Measurements from ENCODE around the gene UBALD2. TPM values are rescaled to one million over a fixed set of nuclear protein-coding genes. Genes with fewer than 3 reads are reported as not detected.

Gene UBALD2
- total RNA-seq, 1 experiment from 2014 or later: 30.3 TPM

DNA sequence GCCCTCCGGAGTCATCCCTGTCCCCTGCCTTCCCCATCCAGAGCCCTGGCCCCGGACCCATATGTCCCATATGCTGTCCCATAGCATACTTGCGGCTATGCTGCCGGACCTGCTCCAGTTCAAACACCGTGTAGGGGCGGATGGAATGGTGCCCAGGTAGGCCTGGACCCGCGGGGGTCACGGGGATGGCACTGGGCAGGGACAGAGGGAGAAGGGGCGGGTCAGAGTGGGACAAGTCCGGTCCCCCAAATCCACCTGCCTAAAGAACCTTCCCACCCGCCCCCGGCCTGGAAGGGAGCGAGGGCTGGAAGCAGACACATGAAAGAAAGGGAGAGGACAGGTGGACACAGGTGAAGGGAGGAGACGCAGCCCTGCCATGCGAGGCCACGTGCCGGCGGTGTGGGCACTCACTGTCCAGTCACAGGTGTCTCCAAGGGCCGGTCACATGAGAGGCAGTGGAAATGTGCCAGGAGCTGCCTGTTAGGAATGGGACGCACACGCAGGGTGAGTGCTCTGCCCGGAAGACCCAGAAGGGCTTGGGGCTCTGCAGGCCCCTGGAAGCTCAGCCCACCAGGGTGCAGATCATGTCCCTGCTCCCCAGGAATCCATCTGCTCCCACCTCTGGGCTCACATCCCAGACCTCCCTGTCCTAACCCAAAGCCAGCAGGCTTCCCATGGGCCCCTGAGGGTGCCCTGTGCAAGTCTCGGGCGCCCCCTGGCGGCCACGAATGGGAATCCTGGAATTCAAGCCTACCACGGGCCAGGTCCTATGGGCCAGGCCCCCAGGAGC is 14.0 kb downstream of the UBALD2 start (continued):
- TF ChIP-seq, protein P1, sequence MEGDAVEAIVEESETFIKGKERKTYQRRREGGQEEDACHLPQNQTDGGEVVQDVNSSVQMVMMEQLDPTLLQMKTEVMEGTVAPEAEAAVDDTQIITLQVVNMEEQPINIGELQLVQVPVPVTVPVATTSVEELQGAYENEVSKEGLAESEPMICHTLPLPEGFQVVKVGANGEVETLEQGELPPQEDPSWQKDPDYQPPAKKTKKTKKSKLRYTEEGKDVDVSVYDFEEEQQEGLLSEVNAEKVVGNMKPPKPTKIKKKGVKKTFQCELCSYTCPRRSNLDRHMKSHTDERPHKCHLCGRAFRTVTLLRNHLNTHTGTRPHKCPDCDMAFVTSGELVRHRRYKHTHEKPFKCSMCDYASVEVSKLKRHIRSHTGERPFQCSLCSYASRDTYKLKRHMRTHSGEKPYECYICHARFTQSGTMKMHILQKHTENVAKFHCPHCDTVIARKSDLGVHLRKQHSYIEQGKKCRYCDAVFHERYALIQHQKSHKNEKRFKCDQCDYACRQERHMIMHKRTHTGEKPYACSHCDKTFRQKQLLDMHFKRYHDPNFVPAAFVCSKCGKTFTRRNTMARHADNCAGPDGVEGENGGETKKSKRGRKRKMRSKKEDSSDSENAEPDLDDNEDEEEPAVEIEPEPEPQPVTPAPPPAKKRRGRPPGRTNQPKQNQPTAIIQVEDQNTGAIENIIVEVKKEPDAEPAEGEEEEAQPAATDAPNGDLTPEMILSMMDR (IDR thresholded peaks at IDR 0.05): peak; percentile 96
- TF ChIP-seq, protein P2, sequence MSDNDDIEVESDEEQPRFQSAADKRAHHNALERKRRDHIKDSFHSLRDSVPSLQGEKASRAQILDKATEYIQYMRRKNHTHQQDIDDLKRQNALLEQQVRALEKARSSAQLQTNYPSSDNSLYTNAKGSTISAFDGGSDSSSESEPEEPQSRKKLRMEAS (CRISPR knock-in tag; IDR thresholded peaks at IDR 0.05): 0 out of 2 replicates have a peak, but pooled peaks have one; percentile 27
- no peak for TF ChIP-seq FOXP1 (CRISPR knock-in tag; IDR thresholded peaks at IDR 0.05; ENCODE audit: borderline replicate concordance)
- peak; percentile 74 for TF ChIP-seq ZNF423 (CRISPR knock-in tag; IDR thresholded peaks at IDR 0.05)
- TF ChIP-seq, protein P3, sequence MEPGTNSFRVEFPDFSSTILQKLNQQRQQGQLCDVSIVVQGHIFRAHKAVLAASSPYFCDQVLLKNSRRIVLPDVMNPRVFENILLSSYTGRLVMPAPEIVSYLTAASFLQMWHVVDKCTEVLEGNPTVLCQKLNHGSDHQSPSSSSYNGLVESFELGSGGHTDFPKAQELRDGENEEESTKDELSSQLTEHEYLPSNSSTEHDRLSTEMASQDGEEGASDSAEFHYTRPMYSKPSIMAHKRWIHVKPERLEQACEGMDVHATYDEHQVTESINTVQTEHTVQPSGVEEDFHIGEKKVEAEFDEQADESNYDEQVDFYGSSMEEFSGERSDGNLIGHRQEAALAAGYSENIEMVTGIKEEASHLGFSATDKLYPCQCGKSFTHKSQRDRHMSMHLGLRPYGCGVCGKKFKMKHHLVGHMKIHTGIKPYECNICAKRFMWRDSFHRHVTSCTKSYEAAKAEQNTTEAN (CRISPR knock-in tag; IDR thresholded peaks at IDR 0.05): no peak

DNA sequence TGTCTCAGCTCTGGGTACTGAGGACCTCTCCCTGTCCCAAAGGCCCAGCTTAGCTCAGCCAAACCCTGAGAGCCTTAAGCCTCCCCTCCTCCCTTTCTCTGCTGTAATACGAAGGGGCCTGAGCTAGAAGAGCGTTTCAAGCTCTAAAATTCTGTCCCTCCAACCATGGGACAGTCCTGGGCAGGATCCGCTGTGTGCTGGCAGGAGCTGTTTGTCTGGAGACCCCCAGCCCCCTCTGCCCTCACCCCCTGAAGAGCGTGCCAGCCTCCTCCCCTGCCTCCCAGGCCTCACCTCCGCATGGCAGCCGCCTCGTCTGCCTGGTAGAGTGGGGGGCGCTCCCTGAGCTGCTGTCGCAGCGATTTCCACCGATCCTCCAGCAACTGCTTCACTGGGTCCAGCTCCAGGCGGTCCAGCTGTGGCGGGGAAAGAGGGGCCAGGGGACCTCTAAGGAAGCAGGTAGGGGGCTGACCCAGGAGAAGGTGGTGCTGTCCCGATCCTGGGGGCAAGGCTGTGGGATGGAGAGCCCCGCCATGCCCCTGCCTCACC is 14.7 kb downstream of the UBALD2 start:
- TF ChIP-seq ELF4 (CRISPR knock-in tag; IDR thresholded peaks at IDR 0.05; ENCODE audit: low read depth) (no peak), ESRRA (CRISPR knock-in tag; IDR thresholded peaks at IDR 0.05; ENCODE audit: borderline replicate concordance) (no peak), HMGA2 (CRISPR knock-in tag; IDR thresholded peaks at IDR 0.05) (no peak), ZNF219 (CRISPR knock-in tag; IDR thresholded peaks at IDR 0.05; ENCODE audit: borderline replicate concordance) (no peak)
- TF ChIP-seq, protein P1 (IDR thresholded peaks at IDR 0.05): 0 out of 2 replicates have a peak, but pooled peaks have one; percentile 8
- TF ChIP-seq, protein P4, sequence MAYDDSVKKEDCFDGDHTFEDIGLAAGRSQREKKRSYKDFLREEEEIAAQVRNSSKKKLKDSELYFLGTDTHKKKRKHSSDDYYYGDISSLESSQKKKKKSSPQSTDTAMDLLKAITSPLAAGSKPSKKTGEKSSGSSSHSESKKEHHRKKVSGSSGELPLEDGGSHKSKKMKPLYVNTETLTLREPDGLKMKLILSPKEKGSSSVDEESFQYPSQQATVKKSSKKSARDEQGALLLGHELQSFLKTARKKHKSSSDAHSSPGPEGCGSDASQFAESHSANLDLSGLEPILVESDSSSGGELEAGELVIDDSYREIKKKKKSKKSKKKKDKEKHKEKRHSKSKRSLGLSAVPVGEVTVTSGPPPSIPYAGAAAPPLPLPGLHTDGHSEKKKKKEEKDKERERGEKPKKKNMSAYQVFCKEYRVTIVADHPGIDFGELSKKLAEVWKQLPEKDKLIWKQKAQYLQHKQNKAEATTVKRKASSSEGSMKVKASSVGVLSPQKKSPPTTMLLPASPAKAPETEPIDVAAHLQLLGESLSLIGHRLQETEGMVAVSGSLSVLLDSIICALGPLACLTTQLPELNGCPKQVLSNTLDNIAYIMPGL (CRISPR knock-in tag; IDR thresholded peaks at IDR 0.05): no peak
- no peak for DNase-seq (ENCODE audit: low spot score)
- H3K4me3 Mint-ChIP-seq: no peak overlapping the region
- no peaks in the 10 kb centered on the region for H3K36me3 Mint-ChIP-seq
- H3K4me1 Mint-ChIP-seq: no peaks in the 10 kb centered on the region
- ATAC-seq: no peak
- H3K9me3 Mint-ChIP-seq: no peaks in the 10 kb centered on the region
- ChIA-PET CTCF (interaction anchor here (0.5 to 4.9 kb wide), 104 partner anchors 9 to 435 kb away, joined by 3 to 120 read pairs (median 5); partner anchors contain the start of genes ACOX1, CDK3, EXOC7 and FBF1), POLR2A (interaction anchor here (0.5 to 1.3 kb wide), 4 partner anchors 13 to 158 kb away, joined by 3 read pairs; no protein-coding TSS in a partner anchor)
- H3K27ac Mint-ChIP-seq: no peak overlapping the region
- H3K27me3 Mint-ChIP-seq (ENCODE audit: low read depth): no peaks in the 10 kb centered on the region

DNA sequence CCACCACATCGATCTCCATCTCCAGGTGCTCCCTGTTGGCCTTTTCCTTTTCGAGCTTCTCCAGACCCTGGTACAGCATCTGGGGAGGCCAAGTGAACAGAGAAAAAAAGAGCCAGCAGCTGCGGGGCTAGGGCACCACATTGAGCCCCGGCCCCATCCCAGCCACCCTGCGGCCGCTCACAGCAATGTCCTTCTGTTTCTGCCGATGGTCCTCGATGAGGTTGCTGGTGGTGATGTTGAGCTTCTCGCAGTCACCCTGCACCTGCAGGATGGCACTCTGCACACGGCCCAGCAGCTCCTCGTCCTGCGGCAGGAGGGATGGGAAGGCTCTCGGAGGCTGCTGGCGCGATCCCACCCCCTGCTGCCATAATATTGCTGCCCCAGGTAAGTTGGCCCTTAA is 15.5 kb downstream of the UBALD2 start:
- no peaks in the 10 kb centered on the region for H3K4me1 Mint-ChIP-seq
- H3K9me3 Mint-ChIP-seq: no peaks in the 10 kb centered on the region
- no peak overlapping the region for H3K4me3 Mint-ChIP-seq
- H3K36me3 Mint-ChIP-seq: no peaks in the 10 kb centered on the region
- ATAC-seq (no peak), DNase-seq (ENCODE audit: low spot score) (no peak)
- no peaks in the 10 kb centered on the region for H3K27me3 Mint-ChIP-seq (ENCODE audit: low read depth)
- no peak overlapping the region for H3K27ac Mint-ChIP-seq
- ChIA-PET CTCF (interaction anchor here (1.1 to 4.9 kb wide), 19 partner anchors 12 to 302 kb away, joined by 3 to 120 read pairs (median 19); partner anchors contain the start of genes ACOX1, CDK3, EXOC7 and TEN1), POLR2A (no interaction called here)
- TF ChIP-seq NFE2L1 (CRISPR knock-in tag; IDR thresholded peaks at IDR 0.05) (no peak), RORB (CRISPR knock-in tag; IDR thresholded peaks at IDR 0.05) (no peak), CBFB (CRISPR knock-in tag; IDR thresholded peaks at IDR 0.05; ENCODE audit: low read depth) (no peak), ZNF423 (CRISPR knock-in tag; IDR thresholded peaks at IDR 0.05) (no peak), HMGA2 (CRISPR knock-in tag; IDR thresholded peaks at IDR 0.05) (no peak), NR1H2 (CRISPR knock-in tag; IDR thresholded peaks at IDR 0.05) (no peak)
- TF ChIP-seq, protein P5, sequence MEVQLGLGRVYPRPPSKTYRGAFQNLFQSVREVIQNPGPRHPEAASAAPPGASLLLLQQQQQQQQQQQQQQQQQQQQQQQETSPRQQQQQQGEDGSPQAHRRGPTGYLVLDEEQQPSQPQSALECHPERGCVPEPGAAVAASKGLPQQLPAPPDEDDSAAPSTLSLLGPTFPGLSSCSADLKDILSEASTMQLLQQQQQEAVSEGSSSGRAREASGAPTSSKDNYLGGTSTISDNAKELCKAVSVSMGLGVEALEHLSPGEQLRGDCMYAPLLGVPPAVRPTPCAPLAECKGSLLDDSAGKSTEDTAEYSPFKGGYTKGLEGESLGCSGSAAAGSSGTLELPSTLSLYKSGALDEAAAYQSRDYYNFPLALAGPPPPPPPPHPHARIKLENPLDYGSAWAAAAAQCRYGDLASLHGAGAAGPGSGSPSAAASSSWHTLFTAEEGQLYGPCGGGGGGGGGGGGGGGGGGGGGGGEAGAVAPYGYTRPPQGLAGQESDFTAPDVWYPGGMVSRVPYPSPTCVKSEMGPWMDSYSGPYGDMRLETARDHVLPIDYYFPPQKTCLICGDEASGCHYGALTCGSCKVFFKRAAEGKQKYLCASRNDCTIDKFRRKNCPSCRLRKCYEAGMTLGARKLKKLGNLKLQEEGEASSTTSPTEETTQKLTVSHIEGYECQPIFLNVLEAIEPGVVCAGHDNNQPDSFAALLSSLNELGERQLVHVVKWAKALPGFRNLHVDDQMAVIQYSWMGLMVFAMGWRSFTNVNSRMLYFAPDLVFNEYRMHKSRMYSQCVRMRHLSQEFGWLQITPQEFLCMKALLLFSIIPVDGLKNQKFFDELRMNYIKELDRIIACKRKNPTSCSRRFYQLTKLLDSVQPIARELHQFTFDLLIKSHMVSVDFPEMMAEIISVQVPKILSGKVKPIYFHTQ (CRISPR knock-in tag; IDR thresholded peaks at IDR 0.05): no peak
- TF ChIP-seq, protein P6, sequence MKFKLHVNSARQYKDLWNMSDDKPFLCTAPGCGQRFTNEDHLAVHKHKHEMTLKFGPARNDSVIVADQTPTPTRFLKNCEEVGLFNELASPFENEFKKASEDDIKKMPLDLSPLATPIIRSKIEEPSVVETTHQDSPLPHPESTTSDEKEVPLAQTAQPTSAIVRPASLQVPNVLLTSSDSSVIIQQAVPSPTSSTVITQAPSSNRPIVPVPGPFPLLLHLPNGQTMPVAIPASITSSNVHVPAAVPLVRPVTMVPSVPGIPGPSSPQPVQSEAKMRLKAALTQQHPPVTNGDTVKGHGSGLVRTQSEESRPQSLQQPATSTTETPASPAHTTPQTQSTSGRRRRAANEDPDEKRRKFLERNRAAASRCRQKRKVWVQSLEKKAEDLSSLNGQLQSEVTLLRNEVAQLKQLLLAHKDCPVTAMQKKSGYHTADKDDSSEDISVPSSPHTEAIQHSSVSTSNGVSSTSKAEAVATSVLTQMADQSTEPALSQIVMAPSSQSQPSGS (CRISPR knock-in tag; IDR thresholded peaks at IDR 0.05; ENCODE audit: borderline replicate concordance, low read depth): no peak
- TF ChIP-seq, protein P7, sequence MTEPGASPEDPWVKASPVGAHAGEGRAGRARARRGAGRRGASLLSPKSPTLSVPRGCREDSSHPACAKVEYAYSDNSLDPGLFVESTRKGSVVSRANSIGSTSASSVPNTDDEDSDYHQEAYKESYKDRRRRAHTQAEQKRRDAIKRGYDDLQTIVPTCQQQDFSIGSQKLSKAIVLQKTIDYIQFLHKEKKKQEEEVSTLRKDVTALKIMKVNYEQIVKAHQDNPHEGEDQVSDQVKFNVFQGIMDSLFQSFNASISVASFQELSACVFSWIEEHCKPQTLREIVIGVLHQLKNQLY (CRISPR knock-in tag; IDR thresholded peaks at IDR 0.05): no peak
